Natural killer cell (primary cell): ENCODE data around the gene BEST2. TPM values are rescaled to one million over a fixed set of nuclear protein-coding genes. Genes with fewer than 3 reads are reported as not detected.
A peak's percentile ranks its signal among the peaks of the same experiment; 100 is the strongest.

Source experiments
- ATAC-seq, 3 donors: fragments of 150-1000 bp in 2 of 3; fragments of 200-7000 bp in 1 of 3; cut with Tn5 transposase; 1 replicate in 1 of 3; 2 replicates in 2 of 3; pipeline ENCODE4 v1.10.0; 2021; ENCODE audit warnings: mild to moderate bottlenecking in 2 of 3, moderate library complexity in 2 of 3
- DNase-seq, 2 donors: peaks; one replicate each; pipeline versions ENCODE4 v3.0.0 to v3.0.0-alpha.2; 2013 to 2021; ENCODE audit warnings: mixed read lengths in 1 of 2
- H3K27ac ChIP-seq: one replicate; pipeline ENCODE4 v1.5.1; 2013; ENCODE audit warnings: mild to moderate bottlenecking, low read length
- H3K27me3 ChIP-seq: one replicate; pipeline ENCODE4 v1.6.1; 2013; ENCODE audit warnings: low read length; ENCODE audit not compliant: control insufficient read depth, insufficient read depth
- H3K36me3 ChIP-seq: one replicate; pipeline ENCODE4 v1.6.1; 2013; ENCODE audit warnings: low read length; ENCODE audit not compliant: control insufficient read depth, insufficient read depth
- H3K4me1 ChIP-seq: one replicate; pipeline ENCODE4 v1.6.1; 2013; ENCODE audit warnings: low read length; ENCODE audit not compliant: control insufficient read depth, insufficient read depth
- H3K4me3 ChIP-seq: one replicate; pipeline ENCODE4 v1.5.1; 2013; ENCODE audit warnings: low read length
- H3K9me3 ChIP-seq: one replicate; pipeline ENCODE4 v1.6.1; 2013; ENCODE audit warnings: low read length; ENCODE audit not compliant: control insufficient read depth, insufficient read depth
- H3K27ac Mint-ChIP-seq, 2 donors: one replicate each; pipeline ENCODE4 v1.8.0; 2022; ENCODE audit warnings: mild to moderate bottlenecking in 2 of 2, mixed read lengths in 2 of 2, moderate library complexity in 1 of 2
- H3K27me3 Mint-ChIP-seq, 2 donors: one replicate each; pipeline ENCODE4 v1.8.0; 2022; ENCODE audit warnings: low read depth in 2 of 2, mixed read lengths in 2 of 2
- H3K36me3 Mint-ChIP-seq: one replicate; pipeline ENCODE4 v1.8.0; 2022; ENCODE audit warnings: mixed read lengths
- H3K4me1 Mint-ChIP-seq, 2 donors: one replicate each; pipeline ENCODE4 v1.8.0; 2022; ENCODE audit warnings: mixed read lengths in 2 of 2
- H3K4me3 Mint-ChIP-seq: one replicate; pipeline ENCODE4 v1.8.0; 2022; ENCODE audit warnings: mild to moderate bottlenecking, moderate library complexity, mixed read lengths
- H3K9me3 Mint-ChIP-seq, 2 donors: one replicate each; pipeline ENCODE4 v1.8.0; 2022; ENCODE audit warnings: mixed read lengths in 2 of 2
- CTCF ChIP-seq: fragments of 200-600 bp; IDR thresholded peaks from one replicate; pipeline ENCODE4 v1.8.0; 2022; ENCODE audit warnings: antibody characterized with exemption
- WGBS: methylation state at CpG from one replicate; pipeline ENCODE4 v1.1.7; 2013; ENCODE audit warnings: missing lambda C conversion rate; ENCODE audit not compliant: insufficient coverage; 5-methylcytosine and 5-hydroxymethylcytosine counted together
- intact Hi-C: fragments of 100-400 bp; cut with micrococcal nuclease; formaldehyde crosslinking; loops from one replicate; pipeline ENCODE4 v1.14.2; 2022
- total RNA-seq, 4 donors: library from RNA; stranded (reverse); fragments of 120-200 nt in 1 of 4; gene quantifications; one replicate each; pipeline versions ENCODE4 v1.2.3 to v1.2.4, GENCODE V29; 2013 to 2022

The BEST2 gene
- total RNA-seq, 3 donors from 2014 or later (not counting 1 experiment from before 2014, with no cell fraction given): not detected

DNA sequence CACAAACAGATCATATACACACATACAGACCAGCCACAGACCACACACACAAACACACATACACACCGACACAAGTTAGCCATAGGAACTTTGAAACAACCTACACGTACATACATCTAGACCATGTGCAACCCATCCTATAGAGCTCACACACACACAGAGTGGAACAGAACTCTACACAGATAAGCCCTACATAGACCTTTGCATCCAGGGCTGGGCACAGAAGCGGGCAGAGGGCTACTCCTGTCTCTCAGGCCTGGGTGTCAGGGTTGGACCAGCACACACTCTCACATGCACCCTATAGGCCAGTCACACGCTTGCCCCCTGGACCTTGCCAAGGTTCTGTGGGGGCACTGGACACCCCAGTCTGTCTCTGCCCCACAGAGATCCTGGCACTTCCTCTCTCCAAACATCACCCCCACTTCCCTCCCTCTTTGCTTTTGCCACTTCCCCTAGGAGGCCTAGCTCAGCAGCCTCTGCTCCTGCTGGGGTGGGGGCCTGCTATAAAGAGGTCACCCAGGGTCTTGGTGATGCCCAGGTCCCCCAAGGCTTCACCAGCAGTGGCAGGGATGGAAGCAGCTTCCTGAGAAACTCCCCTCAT, 33.9 kb downstream of the BEST2 start:
- Histone ChIP-seq H3K27ac (peak overlapping the region; percentile 98), H3K4me3 (no peak overlapping the region), H3K9me3 (no peaks in the 10 kb centered on the region), H3K36me3 (no peaks in the 10 kb centered on the region), H3K27me3 (no peaks in the 10 kb centered on the region), H3K4me1 (peaks cover 76% of the 10 kb centered on the region)
- peaks cover 14 to 26% of the 10 kb centered on the region in 2 donors for H3K4me1 Mint-ChIP-seq
- intact Hi-C loops: loop anchor here (5.0 to 10.0 kb wide), 2 partner anchors 259 to 317 kb away; partner anchors contain the start of gene LYL1
- no peak for TF ChIP-seq CTCF
- 45% methylated on average over 4 of the region's 4 CpGs for whole genome bisulfite sequencing
- no peak overlapping the region for H3K27ac Mint-ChIP-seq
- no peak overlapping the region for H3K4me3 Mint-ChIP-seq
- H3K9me3 Mint-ChIP-seq: no peaks in the 10 kb centered on the region
- ATAC-seq (no peak), DNase-seq (peak in 1 of 2 donors; percentile 49)
- no peaks in the 10 kb centered on the region for H3K27me3 Mint-ChIP-seq
- H3K36me3 Mint-ChIP-seq: no peaks in the 10 kb centered on the region

DNA sequence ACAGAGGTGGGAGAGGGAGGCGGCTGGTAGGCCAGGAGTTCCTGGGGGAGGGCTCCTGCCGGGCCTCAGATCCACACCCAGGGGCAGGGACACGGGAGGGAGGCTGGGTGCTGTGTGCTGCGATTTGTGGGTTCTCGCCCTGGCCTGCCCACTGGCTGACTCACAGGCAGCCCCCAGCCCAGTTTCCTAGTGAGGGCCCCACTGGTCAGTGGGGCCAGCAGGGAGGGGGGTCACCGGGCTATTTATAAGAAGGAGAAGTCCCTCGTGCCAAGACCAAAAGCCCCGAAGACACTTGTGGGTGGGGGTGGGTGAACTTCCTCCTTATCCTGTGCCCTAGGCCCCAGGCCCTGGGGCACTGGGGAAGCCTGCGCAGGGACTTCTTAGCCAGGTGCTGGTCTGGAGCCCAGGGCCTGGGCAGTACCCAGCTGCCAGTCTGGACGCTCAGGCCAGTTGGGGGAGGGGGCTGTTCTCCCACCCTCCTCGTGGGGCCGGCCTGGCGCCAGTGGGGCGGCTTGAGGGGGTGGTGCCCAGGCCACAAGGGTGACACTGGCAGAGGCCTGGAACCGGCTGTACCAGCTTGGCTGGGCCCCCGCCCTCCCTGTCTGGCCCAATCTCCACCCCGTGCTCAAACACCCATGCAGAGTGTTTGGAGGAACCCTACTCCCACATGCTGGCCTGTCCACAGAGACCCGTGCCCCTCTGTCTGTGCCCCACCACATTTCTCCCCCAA, 34.7 kb downstream of the BEST2 start:
- peak overlapping the region; percentile 98 for H3K27ac ChIP-seq
- no peaks in the 10 kb centered on the region for H3K27me3 ChIP-seq
- no peaks in the 10 kb centered on the region for H3K36me3 ChIP-seq
- Mint-ChIP-seq H3K4me1 (peaks cover 22 to 33% of the 10 kb centered on the region in 2 donors), H3K36me3 (no peaks in the 10 kb centered on the region), H3K9me3 (no peaks in the 10 kb centered on the region), H3K27me3 (no peaks in the 10 kb centered on the region), H3K4me3 (no peak overlapping the region), H3K27ac (no peak overlapping the region)
- no peak overlapping the region for H3K4me3 ChIP-seq
- no peak for TF ChIP-seq CTCF
- WGBS: 30% methylated on average over 17 of the region's 18 CpGs
- H3K4me1 ChIP-seq: peaks cover 81% of the 10 kb centered on the region
- H3K9me3 ChIP-seq: no peaks in the 10 kb centered on the region
- no peak for ATAC-seq
- DNase-seq: peak in 1 of 2 donors; percentile 52
- intact Hi-C loops: loop anchor here (5.0 to 10.0 kb wide), 2 partner anchors 258 to 316 kb away; partner anchors contain the start of gene LYL1

- H3K4me3 Mint-ChIP-seq: no peak overlapping the region
- peak overlapping the region; percentile 98 for H3K27ac ChIP-seq
- 100% methylated on average over 3 of the region's 3 CpGs for WGBS
- no peak overlapping the region for H3K4me3 ChIP-seq
- intact Hi-C loops: loop anchor here (5.0 to 10.0 kb wide), 2 partner anchors 258 to 315 kb away; partner anchors contain the start of gene LYL1
- no peaks in the 10 kb centered on the region for H3K36me3 ChIP-seq
- peak in 1 of 2 donors; percentile 9 for DNase-seq
- TF ChIP-seq CTCF: no peak
- ATAC-seq: no peak
- H3K9me3 ChIP-seq: no peaks in the 10 kb centered on the region
- peaks cover 75% of the 10 kb centered on the region for H3K4me1 ChIP-seq
- peaks cover 21 to 30% of the 10 kb centered on the region in 2 donors for H3K4me1 Mint-ChIP-seq
- H3K27me3 ChIP-seq: no peaks in the 10 kb centered on the region
- H3K27me3 Mint-ChIP-seq: no peaks in the 10 kb centered on the region
- no peaks in the 10 kb centered on the region for H3K9me3 Mint-ChIP-seq
- no peaks in the 10 kb centered on the region for H3K36me3 Mint-ChIP-seq
- H3K27ac Mint-ChIP-seq: no peak overlapping the region
These were observed 35.4 kb downstream of the BEST2 start for GRCh38 chr19:12786952-12787351.
